Vagina (tissue), 2 donors: Measurements from ENCODE around the gene SYNM.

Experiments used
- CTCF ChIP-seq, 3 experiments: fragments of 450-650 bp in 2 of 3; fragments of 200-600 bp in 1 of 3; sonication (generic) in 1 of 3; IDR thresholded peaks; one replicate each; pipeline ENCODE4 v1.5.1; 2017 to 2019; ENCODE audit warnings: antibody characterized with exemption in 3 of 3, mild to moderate bottlenecking in 2 of 3, moderate library complexity in 2 of 3
- POLR2A ChIP-seq, 2 donors: fragments of 450-650 bp; IDR thresholded peaks; one replicate each; pipeline ENCODE4 v1.6.1; 2017; ENCODE audit warnings: antibody characterized with exemption in 2 of 2, mild to moderate bottlenecking in 2 of 2, moderate library complexity in 2 of 2
- POLR2AphosphoS5 ChIP-seq, 2 donors: sonication (generic); formaldehyde crosslinking; IDR thresholded peaks; one replicate each; pipeline ENCODE4 v1.9.0; 2017; ENCODE audit warnings: antibody characterized with exemption in 2 of 2, mild to moderate bottlenecking in 2 of 2, low read depth in 1 of 2; ENCODE audit not compliant: insufficient read depth in 1 of 2

- TF ChIP-seq CTCF (IDR thresholded peaks at IDR 0.05) (no peak), POLR2A (IDR thresholded peaks at IDR 0.05) (no peak), POLR2AphosphoS5 (IDR thresholded peaks at IDR 0.05; ENCODE audit: insufficient read depth in 1 of 2, low read depth in 1 of 2) (no peak)
Observed at GRCh38 chr15:99055555-99056134, 49.2 kb upstream of the SYNM start.
